Epithelial cell of proximal tubule (primary cell): ENCODE measurements around the gene SSUH2. TPM values are rescaled to one million over a fixed set of nuclear protein-coding genes. Genes with fewer than 3 reads are reported as not detected.

Experiments used
- DNase-seq: peaks from one replicate; pipeline ENCODE4 v3.0.0-alpha.2; 2011; ENCODE audit warnings: low read depth
- H3K4me3 ChIP-seq: 2 replicates; pipeline ENCODE4 v1.5.1; 2011; ENCODE audit warnings: low read depth, mild to moderate bottlenecking, low read length
- total RNA-seq: library from RNA; depleted of rRNA; stranded (reverse); fragments of >200 nt; gene quantifications from 2 replicates; pipeline ENCODE4 v1.2.3, GENCODE V29; 2015
- TF ChIP-seq, protein P1 (sequence below): conservative IDR thresholded peaks from 2 replicates; pipeline ENCODE4 v1.5.1; 2012; ENCODE audit warnings: low read depth, mild to moderate bottlenecking, low read length

The SSUH2 gene
- total RNA-seq, 1 donor from 2014 or later: not detected

DNA sequence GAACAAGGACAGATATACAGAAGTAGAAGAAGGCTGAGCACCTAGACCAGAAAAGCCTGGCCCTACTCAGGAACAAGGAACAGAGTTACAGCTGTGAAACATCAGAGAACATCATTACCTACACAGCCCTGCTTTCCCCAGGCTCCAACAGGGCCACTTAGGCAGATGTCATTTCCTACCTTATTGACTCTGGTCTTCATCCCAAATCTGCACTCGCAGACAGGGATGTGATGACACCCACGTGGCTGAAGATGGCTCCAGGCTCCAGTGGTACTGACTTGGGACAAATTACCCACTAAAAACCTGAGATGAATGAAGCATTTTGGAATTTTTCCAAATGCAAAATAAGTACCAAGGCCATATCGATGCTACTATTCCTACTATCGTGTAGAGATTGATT is 18.0 kb upstream of the SSUH2 start:
- no peak for DNase-seq
- TF ChIP-seq, protein P1, sequence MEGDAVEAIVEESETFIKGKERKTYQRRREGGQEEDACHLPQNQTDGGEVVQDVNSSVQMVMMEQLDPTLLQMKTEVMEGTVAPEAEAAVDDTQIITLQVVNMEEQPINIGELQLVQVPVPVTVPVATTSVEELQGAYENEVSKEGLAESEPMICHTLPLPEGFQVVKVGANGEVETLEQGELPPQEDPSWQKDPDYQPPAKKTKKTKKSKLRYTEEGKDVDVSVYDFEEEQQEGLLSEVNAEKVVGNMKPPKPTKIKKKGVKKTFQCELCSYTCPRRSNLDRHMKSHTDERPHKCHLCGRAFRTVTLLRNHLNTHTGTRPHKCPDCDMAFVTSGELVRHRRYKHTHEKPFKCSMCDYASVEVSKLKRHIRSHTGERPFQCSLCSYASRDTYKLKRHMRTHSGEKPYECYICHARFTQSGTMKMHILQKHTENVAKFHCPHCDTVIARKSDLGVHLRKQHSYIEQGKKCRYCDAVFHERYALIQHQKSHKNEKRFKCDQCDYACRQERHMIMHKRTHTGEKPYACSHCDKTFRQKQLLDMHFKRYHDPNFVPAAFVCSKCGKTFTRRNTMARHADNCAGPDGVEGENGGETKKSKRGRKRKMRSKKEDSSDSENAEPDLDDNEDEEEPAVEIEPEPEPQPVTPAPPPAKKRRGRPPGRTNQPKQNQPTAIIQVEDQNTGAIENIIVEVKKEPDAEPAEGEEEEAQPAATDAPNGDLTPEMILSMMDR: no peak
- no peak overlapping the region for H3K4me3 ChIP-seq

DNA sequence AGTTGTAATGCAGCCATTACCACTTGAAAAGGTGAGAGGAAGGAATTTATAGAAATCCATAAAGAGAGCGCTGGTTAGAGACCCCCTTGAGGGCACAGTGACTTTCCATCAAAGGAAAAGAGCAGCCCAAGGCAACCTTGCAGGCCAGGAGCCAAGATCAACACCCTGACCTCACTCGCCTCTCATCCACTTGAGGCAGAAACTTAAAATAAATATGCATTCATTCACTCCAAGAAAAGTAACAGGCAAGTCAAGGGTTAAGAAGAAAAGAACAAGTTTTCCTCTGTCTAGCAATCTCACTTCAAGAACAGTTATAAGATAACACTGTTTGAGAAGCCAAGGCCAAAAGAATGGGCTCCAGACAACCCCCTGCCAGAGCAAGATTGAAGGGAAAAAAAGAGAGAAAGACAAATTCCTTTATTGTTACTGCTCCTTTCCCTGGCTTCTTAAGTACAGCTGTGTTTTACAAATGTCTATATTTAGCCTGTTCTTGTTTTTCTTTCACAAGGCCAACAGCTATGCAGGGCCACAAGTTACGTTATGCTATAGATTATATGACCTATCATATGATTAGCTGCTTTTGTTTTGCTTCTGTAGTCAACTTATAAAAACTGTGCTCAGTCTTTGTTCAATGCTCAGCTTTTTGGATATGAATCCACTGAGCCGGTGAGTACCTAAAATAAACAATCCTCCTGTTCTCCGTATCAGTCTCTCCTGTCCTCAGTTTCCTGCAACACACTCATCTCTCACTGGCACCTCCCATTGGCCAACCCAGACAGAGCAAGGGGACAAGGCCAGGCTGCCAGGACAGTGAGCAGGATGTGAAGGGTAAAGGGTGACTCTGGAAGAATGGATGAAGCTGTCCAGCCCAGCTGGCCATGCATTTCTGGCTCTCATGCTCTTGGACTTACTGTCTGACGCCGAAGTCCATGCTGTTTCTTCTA is 15.8 kb upstream of the SSUH2 start:
- no peak for DNase-seq
- no peak overlapping the region for H3K4me3 ChIP-seq
- TF ChIP-seq, protein P1: no peak

DNA sequence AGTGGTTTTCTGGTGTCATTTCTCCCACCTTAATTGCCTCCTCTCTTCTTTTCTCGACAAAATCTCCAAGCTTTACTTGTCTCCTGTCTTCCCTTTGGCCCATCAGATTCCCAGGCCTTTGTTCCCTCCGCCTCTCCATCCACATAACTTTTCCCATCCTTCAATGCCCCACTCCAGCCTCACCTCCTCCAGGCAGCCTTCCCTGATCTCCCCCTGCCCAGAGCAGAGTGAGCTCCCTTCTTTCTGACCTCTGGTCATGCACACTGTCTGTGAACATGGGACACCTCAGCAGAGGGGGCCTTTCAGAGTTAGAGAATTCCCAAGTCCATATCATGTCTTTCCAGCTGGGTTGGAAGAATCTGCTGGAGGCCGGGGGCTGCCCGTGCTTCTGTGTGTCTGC is 14.6 kb upstream of the SSUH2 start:
- DNase-seq: no peak
- TF ChIP-seq, protein P1: no peak
- no peak overlapping the region for H3K4me3 ChIP-seq

DNA sequence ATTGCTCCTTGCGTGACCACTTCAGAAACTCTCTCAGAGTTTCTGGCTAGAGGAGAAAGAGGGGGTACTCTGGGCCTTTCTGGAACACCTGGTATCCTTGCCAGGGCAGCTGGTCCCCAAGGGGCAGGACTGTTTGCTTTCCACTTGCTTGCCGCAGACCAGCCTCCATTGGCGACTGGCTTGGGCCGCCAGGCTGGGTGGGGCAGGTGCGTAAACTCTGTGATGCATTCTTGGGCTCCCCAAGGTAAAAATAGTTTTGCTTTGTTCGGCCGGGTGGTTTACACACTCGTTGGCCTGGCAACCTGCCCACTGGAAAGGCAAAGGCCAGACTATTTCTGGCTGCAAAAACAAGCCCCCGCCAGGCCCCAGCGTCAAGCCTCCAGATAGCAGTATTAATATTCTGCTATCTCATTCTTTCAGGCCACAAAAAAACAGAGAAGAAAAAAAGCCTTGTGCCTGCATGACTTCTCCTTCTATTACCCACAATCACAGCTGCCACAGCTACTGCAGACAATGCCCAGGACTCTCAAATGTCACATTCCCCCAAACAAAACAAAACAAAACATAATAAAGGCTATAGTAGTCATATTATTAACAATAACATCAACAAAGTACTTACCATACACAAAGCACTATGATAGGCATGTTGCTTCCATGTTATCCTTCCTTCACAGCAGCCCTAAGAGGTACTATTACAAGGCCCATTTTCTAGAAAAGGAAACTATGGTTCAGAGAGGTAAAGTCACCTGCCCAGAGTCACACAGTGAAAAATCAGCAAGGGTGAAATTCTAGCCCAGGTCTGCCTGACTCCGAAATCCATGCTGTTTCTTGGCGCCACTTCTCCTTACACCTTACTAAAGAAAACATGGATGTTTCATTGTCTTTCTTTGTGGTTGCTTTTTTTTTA is 14.0 kb upstream of the SSUH2 start:
- TF ChIP-seq, protein P1: no peak
- no peak overlapping the region for H3K4me3 ChIP-seq
- no peak for DNase-seq

DNA sequence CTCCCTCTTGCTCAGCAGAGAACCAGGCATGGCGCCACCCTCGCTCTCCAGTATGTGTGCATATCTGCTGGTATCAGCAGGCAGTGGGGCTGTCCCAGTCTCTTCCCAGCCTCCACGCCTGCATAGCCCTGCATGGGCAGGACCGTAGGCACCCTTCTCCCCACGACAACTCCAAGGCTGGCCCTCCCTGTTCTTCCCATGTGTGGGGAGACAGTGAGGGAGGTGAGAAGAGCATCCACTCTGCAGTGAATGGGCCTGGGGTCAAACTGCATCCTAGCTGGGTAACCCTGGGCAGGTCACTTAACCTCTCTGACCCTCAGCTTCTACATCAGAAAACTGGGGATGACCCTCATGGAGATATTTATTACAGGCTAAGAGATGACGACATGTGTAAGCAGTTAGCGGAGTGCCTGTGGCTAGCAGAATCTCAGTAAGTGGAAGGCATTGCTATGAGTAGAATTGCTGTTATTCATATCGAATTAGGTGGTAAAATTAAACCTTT is 13.3 kb upstream of the SSUH2 start:
- no peak for DNase-seq
- H3K4me3 ChIP-seq: no peak overlapping the region
- TF ChIP-seq, protein P1: no peak

DNA sequence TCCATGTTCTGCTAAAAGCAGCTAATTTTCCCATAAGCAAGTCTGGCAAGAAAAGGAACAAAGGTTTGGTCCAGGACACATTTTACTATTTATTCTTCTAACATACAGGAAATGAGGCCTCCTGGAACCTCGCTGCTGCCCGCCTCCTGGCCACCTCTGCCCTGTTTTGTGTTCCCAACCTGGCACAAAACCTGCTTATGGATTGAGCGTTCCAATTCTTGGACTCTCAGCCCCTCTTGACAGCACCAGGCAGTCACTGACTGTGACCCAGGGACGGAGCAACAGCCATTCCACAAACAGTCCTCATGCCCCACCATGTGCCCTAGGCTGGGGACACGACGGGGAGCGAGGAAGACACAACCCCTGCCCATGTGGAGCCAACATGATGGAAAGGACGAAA is 11.6 kb upstream of the SSUH2 start:
- TF ChIP-seq, protein P1: no peak
- no peak overlapping the region for H3K4me3 ChIP-seq
- DNase-seq: no peak
